Measurements from ENCODE around the gene TYROBP. TPM values are rescaled to one million over a fixed set of nuclear protein-coding genes. Genes with fewer than 3 reads are reported as not detected.

TYROBP gene
- total and polyA plus RNA-seq, 2 of the 8 experiments (the other 6 are each of a cell fraction or from before 2014, with no cell fraction given): 0.18 TPM; not detected in 1

DNA sequence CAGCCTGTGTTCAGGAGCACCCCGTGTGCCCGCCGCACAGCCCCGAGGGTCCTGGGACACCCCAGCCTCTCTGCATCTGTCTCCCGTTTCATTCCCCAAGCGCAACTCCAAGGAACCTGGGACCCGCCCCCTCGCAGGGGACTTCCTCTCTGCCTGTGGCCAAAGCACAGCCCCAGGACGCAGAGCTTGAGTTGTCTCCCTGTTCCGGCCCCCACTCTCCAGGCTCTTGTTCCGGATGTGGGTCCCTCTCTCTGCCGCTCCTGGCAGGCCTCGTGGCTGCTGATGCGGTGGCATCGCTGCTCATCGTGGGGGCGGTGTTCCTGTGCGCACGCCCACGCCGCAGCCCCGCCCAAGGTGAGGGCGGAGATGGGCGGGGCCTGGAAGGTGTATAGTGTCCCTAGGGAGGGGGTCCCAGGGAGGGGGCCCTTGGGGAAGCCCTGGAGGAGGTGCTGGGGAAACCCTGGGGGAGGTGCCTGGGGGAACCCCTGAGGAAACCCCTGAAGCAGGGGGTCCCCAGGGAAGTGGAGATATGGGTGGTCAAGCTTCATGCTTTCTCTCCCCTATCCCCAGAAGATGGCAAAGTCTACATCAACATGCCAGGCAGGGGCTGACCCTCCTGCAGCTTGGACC, 4.4 kb downstream of the TYROBP start (continued):
- no peak for TF ChIP-seq SP4 (IDR thresholded peaks at IDR 0.05; ENCODE audit: low read length)
- peak; percentile 37; the same call in 1 of the 2 replicates for TF ChIP-seq BACH1 (IDR thresholded peaks at IDR 0.05; ENCODE audit: low read length)
- no peak for TF ChIP-seq HDAC6 (IDR thresholded peaks at IDR 0.05; ENCODE audit: low read depth, low read length)

All from H1 (cell line).